ENCODE data around the gene ZNG1C. TPM values are rescaled to one million over a fixed set of nuclear protein-coding genes. Genes with fewer than 3 reads are reported as not detected.
"Not testable (repeated sequence)": the region's sequence is repeated elsewhere in the genome, so short reads cannot be mapped to it uniquely, and the experiment has no call there.

ZNG1C gene
- total RNA-seq (10 to 100 TPM; 53.7 to 55.4 TPM), polyA plus RNA-seq (10 to 100 TPM; 20.3 to 23.3 (median 20.4) TPM), total RNA-seq (1.6 to 5.1 (median 3.3) reads per million in 6 experiments)

- H3K27me3 Mint-ChIP-seq, ATAC-seq, H3K4me3 Mint-ChIP-seq, POLR2A ChIA-PET, H3K4me1 Mint-ChIP-seq, DNase-seq, H3K36me3 Mint-ChIP-seq, H3K9me3 Mint-ChIP-seq, H3K27ac Mint-ChIP-seq: not testable (repeated sequence)
Measured at GRCh38 chr9:68241683-68242082, at the start of gene ZNG1C. TSS of gene ZNG1C (plus strand) at chr9:68241983. CDS start at chr9:68242032, 49 bp downstream.

GRCh38 chr9:68242437-68242836, 654 bp downstream of the ZNG1C start:
- H3K4me3 Mint-ChIP-seq, H3K27ac Mint-ChIP-seq, DNase-seq, H3K4me1 Mint-ChIP-seq, H3K9me3 Mint-ChIP-seq, ATAC-seq, POLR2A ChIA-PET, H3K36me3 Mint-ChIP-seq, H3K27me3 Mint-ChIP-seq: not testable (repeated sequence)

GRCh38 chr9:68281041-68281440, 39.3 kb downstream of the ZNG1C start:
- H3K4me1 Mint-ChIP-seq, ATAC-seq, POLR2A ChIA-PET, H3K36me3 Mint-ChIP-seq, H3K27me3 Mint-ChIP-seq, H3K4me3 Mint-ChIP-seq, H3K9me3 Mint-ChIP-seq, H3K27ac Mint-ChIP-seq: not testable (repeated sequence)
- peak in 1 of 10 donors; percentile 27 for DNase-seq

GRCh38 chr9:68302567-68302966, 60.8 kb downstream of the ZNG1C start, which contains the start of gene FOXD4L3:
TSS of gene FOXD4L3 (plus strand) at chr9:68302867. CDS start at chr9:68302952, 85 bp downstream.
- H3K9me3 Mint-ChIP-seq, POLR2A ChIA-PET, ATAC-seq, DNase-seq, H3K4me3 Mint-ChIP-seq, H3K36me3 Mint-ChIP-seq, H3K27me3 Mint-ChIP-seq, H3K4me1 Mint-ChIP-seq, H3K27ac Mint-ChIP-seq: not testable (repeated sequence)

GRCh38 chr9:68303771-68304170, 62.0 kb downstream of the ZNG1C start:
- H3K27ac Mint-ChIP-seq, H3K9me3 Mint-ChIP-seq, H3K4me1 Mint-ChIP-seq, H3K27me3 Mint-ChIP-seq, ATAC-seq, POLR2A ChIA-PET, H3K4me3 Mint-ChIP-seq, H3K36me3 Mint-ChIP-seq, DNase-seq: not testable (repeated sequence)

GRCh38 chr9:68304212-68304611, 62.4 kb downstream of the ZNG1C start:
- H3K36me3 Mint-ChIP-seq, ATAC-seq, DNase-seq, H3K27ac Mint-ChIP-seq, H3K9me3 Mint-ChIP-seq, POLR2A ChIA-PET, H3K27me3 Mint-ChIP-seq, H3K4me3 Mint-ChIP-seq, H3K4me1 Mint-ChIP-seq: not testable (repeated sequence)

GRCh38 chr9:68304777-68305176, 63.0 kb downstream of the ZNG1C start:
- H3K27me3 Mint-ChIP-seq, ATAC-seq, H3K9me3 Mint-ChIP-seq, H3K27ac Mint-ChIP-seq, H3K4me1 Mint-ChIP-seq, H3K36me3 Mint-ChIP-seq, H3K4me3 Mint-ChIP-seq, DNase-seq, POLR2A ChIA-PET: not testable (repeated sequence)

GRCh38 chr9:68305680-68306285, 64.0 kb downstream of the ZNG1C start:
- H3K27me3 Mint-ChIP-seq, H3K4me1 Mint-ChIP-seq, H3K27ac Mint-ChIP-seq, H3K4me3 Mint-ChIP-seq, POLR2A ChIA-PET, DNase-seq, ATAC-seq, H3K9me3 Mint-ChIP-seq, H3K36me3 Mint-ChIP-seq: not testable (repeated sequence)

- peak in 1 of 10 donors; percentile 35 for DNase-seq
- H3K27ac Mint-ChIP-seq, H3K4me1 Mint-ChIP-seq, H3K27me3 Mint-ChIP-seq, H3K36me3 Mint-ChIP-seq, H3K9me3 Mint-ChIP-seq, ATAC-seq, POLR2A ChIA-PET, H3K4me3 Mint-ChIP-seq: not testable (repeated sequence)
Measured at GRCh38 chr9:68306391-68306964, 64.7 kb downstream of the ZNG1C start.

- H3K9me3 Mint-ChIP-seq, H3K4me3 Mint-ChIP-seq, DNase-seq, H3K27ac Mint-ChIP-seq, POLR2A ChIA-PET, H3K27me3 Mint-ChIP-seq, H3K36me3 Mint-ChIP-seq, H3K4me1 Mint-ChIP-seq: not testable (repeated sequence)
- peak; percentile 42 to 45 for ATAC-seq
Measured at GRCh38 chr9:68307127-68307526, 65.3 kb downstream of the ZNG1C start.

GRCh38 chr9:68307654-68308053, 65.9 kb downstream of the ZNG1C start:
- ATAC-seq, H3K36me3 Mint-ChIP-seq, POLR2A ChIA-PET, H3K27me3 Mint-ChIP-seq, H3K9me3 Mint-ChIP-seq, H3K4me1 Mint-ChIP-seq, H3K27ac Mint-ChIP-seq, H3K4me3 Mint-ChIP-seq: not testable (repeated sequence)
- DNase-seq: peak in 1 of 10 donors; percentile 27

- ATAC-seq, POLR2A ChIA-PET, H3K9me3 Mint-ChIP-seq, H3K27ac Mint-ChIP-seq, H3K27me3 Mint-ChIP-seq, H3K4me1 Mint-ChIP-seq, DNase-seq, H3K36me3 Mint-ChIP-seq, H3K4me3 Mint-ChIP-seq: not testable (repeated sequence)
Measured at GRCh38 chr9:68311208-68311607, 69.4 kb downstream of the ZNG1C start.

GRCh38 chr9:68318209-68318608, 76.4 kb downstream of the ZNG1C start:
- H3K27ac Mint-ChIP-seq, H3K4me1 Mint-ChIP-seq, H3K27me3 Mint-ChIP-seq, H3K36me3 Mint-ChIP-seq, H3K4me3 Mint-ChIP-seq, H3K9me3 Mint-ChIP-seq, POLR2A ChIA-PET: not testable (repeated sequence)
- peak in 1 of 2 donors; percentile 56 for ATAC-seq
- DNase-seq: peak in 1 of 10 donors; percentile 10

GRCh38 chr9:68323749-68324148, 82.0 kb downstream of the ZNG1C start:
- peak in 1 of 2 donors; percentile 55 for ATAC-seq

More at GRCh38 chr9:68323749-68324148, 82.0 kb downstream of the ZNG1C start:
- H3K4me1 Mint-ChIP-seq, H3K9me3 Mint-ChIP-seq, DNase-seq, H3K4me3 Mint-ChIP-seq, H3K36me3 Mint-ChIP-seq, H3K27me3 Mint-ChIP-seq, H3K27ac Mint-ChIP-seq, POLR2A ChIA-PET: not testable (repeated sequence)

Data from naive thymus-derived CD8-positive, alpha-beta T cell (primary cell).